ENCODE data around the gene CD72.
"Not testable (repeated sequence)": the region's sequence is repeated elsewhere in the genome, so short reads cannot be mapped to it uniquely, and the experiment has no call there.

GRCh38 chr9:35612066-35612465, 6.1 kb downstream of the CD72 start:
- not testable (repeated sequence) for TF ChIP-seq CTCF (IDR thresholded peaks at IDR 0.05; ENCODE audit: low read length); EZH2 (optimal IDR thresholded peaks at IDR 0.05; ENCODE audit: low read depth, low read length); EZH2phosphoT487 (IDR thresholded peaks at IDR 0.05; ENCODE audit: low read length)
